ENCODE data around the gene LARGE1. TPM values are rescaled to one million over a fixed set of nuclear protein-coding genes. Genes with fewer than 3 reads are reported as not detected.

LARGE1 gene
- total and polyA plus RNA-seq, 2 of the 8 experiments (the other 6 are each of a cell fraction or from before 2014, with no cell fraction given), result 43.7 to 83.0 TPM

GRCh38 chr22:33756508-33756949 is 163.7 kb downstream of the LARGE1 start:
- H3K4me3 ChIP-seq (ENCODE audit: extremely low read depth in 1 of 4, insufficient read depth in 2 of 4, low read depth in 3 of 4, low read length in 4 of 4), result no peak overlapping the region
- H3K27ac ChIP-seq (ENCODE audit: low read depth, low read length), result 0 out of 2 replicates have a peak overlapping the region, but pooled peaks have one; percentile 8
- H3K9ac ChIP-seq (replicated peaks in 1 of 4; ENCODE audit: extremely low read depth in 1 of 4, low read depth in 3 of 4, low read length in 3 of 4), result peak overlapping the region in 1 of 4 experiments; percentile 27; a peak in 1 of 7 replicates
- no peak overlapping the region; the same call in 1 of the 2 replicates for H2AK5ac ChIP-seq (ENCODE audit: low read depth, low read length)
- H3K36me3 ChIP-seq (ENCODE audit: control insufficient read depth in 2 of 4, insufficient read depth in 4 of 4, low read length in 3 of 4), result peaks cover 0 to 6% (median 1%) of the 10 kb centered on the region in 4 experiments; a peak in 2 of 8 replicates
- H3K14ac ChIP-seq (ENCODE audit: insufficient read length), result no peak overlapping the region
- ChIA-PET POLR2A (ENCODE audit: partially characterized antibody) (no interaction called here), CTCF (ENCODE audit: partially characterized antibody) (interaction anchor here (0.6 to 1.6 kb wide), 8 partner anchors 11 to 160 kb away, joined by 3 to 4 read pairs (median 3); no protein-coding TSS in a partner anchor)
- peaks cover 0 to 87% of the 10 kb centered on the region in 2 experiments; a peak in 3 of 4 replicates for H3K79me2 ChIP-seq (ENCODE audit: control insufficient read depth in 1 of 2, insufficient read depth in 2 of 2, low read length in 2 of 2)
- FAIRE-seq (no peak), DNase-seq (ENCODE audit: low read depth in 1 of 2, low spot score in 2 of 2) (no peak)
- H4K5ac ChIP-seq (ENCODE audit: insufficient read length, low read depth, low read length), result no peak overlapping the region
- no peak overlapping the region for H3K56ac ChIP-seq (replicated peaks; ENCODE audit: insufficient read length, low read depth, low read length)
- H2BK120ac ChIP-seq (replicated peaks; ENCODE audit: low read depth, low read length), result no peak overlapping the region
- peaks cover 18 to 26% of the 10 kb centered on the region in 2 experiments for H4K20me1 ChIP-seq (replicated peaks in 1 of 2; ENCODE audit: control insufficient read depth in 1 of 2, insufficient read depth in 2 of 2, low read length in 2 of 2)
- H3K18ac ChIP-seq (ENCODE audit: extremely low read depth, low read length), result no peak overlapping the region; the same call in 1 of the 2 replicates
- H2BK15ac ChIP-seq (ENCODE audit: low read length), result no peak overlapping the region
- H2BK5ac ChIP-seq (ENCODE audit: low read depth, low read length), result peak overlapping the region; percentile 9; the same call in 1 of the 2 replicates
- peak overlapping the region; percentile 28 to 42; a peak in 2 of 4 replicates for H3K4me2 ChIP-seq (ENCODE audit: insufficient read depth in 1 of 2, low read depth in 2 of 2, low read length in 2 of 2)
- H2AFZ ChIP-seq (ENCODE audit: low read length), result no peak overlapping the region
- H4K8ac ChIP-seq (ENCODE audit: extremely low read depth, insufficient read depth, low read length), result no peak overlapping the region
- H3K4ac ChIP-seq (replicated peaks; ENCODE audit: insufficient read length, low read depth, low read length), result no peak overlapping the region
- no peak overlapping the region for H2BK20ac ChIP-seq (ENCODE audit: low read length)
- H3K79me1 ChIP-seq (ENCODE audit: low read depth, low read length), result peaks cover 4% of the 10 kb centered on the region
- H3K9me3 ChIP-seq (ENCODE audit: insufficient read depth in 2 of 2, low read depth in 1 of 2, low read length in 1 of 2), result no peaks in the 10 kb centered on the region; a peak in 1 of 4 replicates
- peaks cover 7 to 21% (median 12%) of the 10 kb centered on the region in 4 experiments; a peak in 6 of 7 replicates for H3K4me1 ChIP-seq (replicated peaks in 1 of 4; ENCODE audit: control insufficient read depth in 3 of 4, insufficient read depth in 4 of 4, low read length in 3 of 4)
- H3K23ac ChIP-seq (ENCODE audit: insufficient read length), result no peak overlapping the region
- H4K91ac ChIP-seq (replicated peaks; ENCODE audit: insufficient read length, low read length), result no peak overlapping the region
- peak overlapping the region; percentile 30; the same call in 1 of the 2 replicates for H2BK12ac ChIP-seq (ENCODE audit: low read depth, low read length)
- WGBS, 2 experiments (ENCODE audit: extremely low coverage in 1 of 2, insufficient coverage in 1 of 2, insufficient read length in 1 of 2, insufficient replicate concordance in 2 of 2, low coverage in 1 of 2, low lambda C conversion rate in 2 of 2, missing lambda C conversion rate in 1 of 2), result 72% methylated on average over 10 of the region's 10 CpGs; no CpG with 5 or more reads in 1 of the 2 experiments
- TF ChIP-seq RNF2 (IDR thresholded peaks at IDR 0.05; ENCODE audit: borderline replicate concordance, low read depth, low read length, missing control alignments, poor library complexity, severe bottlenecking) (no peak), CHD1 (IDR thresholded peaks at IDR 0.05; ENCODE audit: low read depth, low read length) (no peak), RBBP5 (IDR thresholded peaks at IDR 0.05; ENCODE audit: borderline replicate concordance, low read depth, low read length) (no peak), SIN3A (conservative IDR thresholded peaks at IDR 0.05 in 1 of 2, IDR thresholded peaks at IDR 0.05 in 1 of 2; ENCODE audit: low read depth in 1 of 2, low read length in 2 of 2) (0 out of 4 replicates have a peak, but pooled peaks of 1 of the 2 experiments have one; percentile 17), YY1 (IDR thresholded peaks at IDR 0.05; ENCODE audit: low read depth, low read length) (no peak), CTCF (IDR thresholded peaks at IDR 0.05; ENCODE audit: control extremely low read depth in 1 of 3, insufficient read depth in 1 of 3, low read depth in 1 of 3, low read length in 3 of 3) (peak; percentile 22 to 56 (median 40)), RAD21 (IDR thresholded peaks at IDR 0.05 in 1 of 2, conservative IDR thresholded peaks at IDR 0.05 in 1 of 2; ENCODE audit: low read depth in 2 of 2, low read length in 2 of 2) (peak; percentile 67 to 73), SIRT6 (IDR thresholded peaks at IDR 0.05; ENCODE audit: low read length) (no peak)
- H3K27me3 ChIP-seq (replicated peaks in 1 of 4; ENCODE audit: control insufficient read depth in 3 of 4, extremely low read depth in 1 of 4, insufficient read depth in 3 of 4, low read length in 3 of 4), result no peaks in the 10 kb centered on the region
- H3K23me2 ChIP-seq (ENCODE audit: low read depth, low read length), result no peaks in the 10 kb centered on the region
